RWPE1 (cell line): ENCODE measurements around the gene SMPD2.

Experiments used
- CTCF ChIA-PET: fragments of 350-600 bp; sonication (Branson Sonifier 250); formaldehyde crosslinking; extraction: SDS; loops from one replicate; lab custom pipeline; 2021; lab: Yijun Ruan, JAX
- POLR2A ChIA-PET: fragments of 400-600 bp; formaldehyde crosslinking; extraction: SDS; loops from one replicate; lab custom pipeline; 2020; ENCODE audit warnings: antibody characterized with exemption; ENCODE audit not compliant: low non-redundant PET; lab: Yijun Ruan, JAX
- DNase-seq: peaks from one replicate; pipeline ENCODE4 v3.0.0; 2012; ENCODE audit warnings: low spot score
- H3K27ac ChIP-seq: fragments of 450-650 bp; 2 replicates; pipeline ENCODE4 v1.5.1; 2017
- TF ChIP-seq, protein P1 (sequence below): fragments of 450-650 bp; conservative IDR thresholded peaks from 2 replicates; pipeline ENCODE4 v1.5.1; 2017; ENCODE audit warnings: low read depth, mild to moderate bottlenecking

Gene SMPD2

GRCh38 chr6:109452181-109452580 lies 11.7 kb downstream of the SMPD2 start:
- ChIA-PET POLR2A (no interaction called here), CTCF (interaction anchor here (0.9 kb wide), 1 partner anchor 12 kb away, joined by 3 read pairs; the partner anchor contains the start of genes PPIL6 and SMPD2)

DNA sequence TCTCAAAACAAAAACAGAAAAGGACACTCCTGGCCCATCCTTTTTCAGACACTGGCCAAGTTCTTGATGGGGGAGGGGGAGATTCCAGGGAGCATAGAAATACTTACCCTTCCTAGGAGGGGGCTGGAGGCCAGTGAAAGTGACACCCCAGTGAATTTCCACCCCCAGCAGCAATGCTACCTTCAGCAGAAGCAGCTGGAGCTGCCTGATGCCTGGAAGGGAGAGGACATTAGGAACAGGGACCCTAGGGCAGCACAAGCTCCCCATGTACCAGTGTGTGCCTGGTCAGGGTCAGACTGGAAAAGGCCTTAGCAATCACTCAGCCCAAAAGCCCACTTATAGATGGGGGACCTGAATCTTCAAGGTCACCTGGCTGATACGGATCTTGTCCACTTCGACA lies 12.6 kb downstream of the SMPD2 start:
- DNase-seq = no peak
- TF ChIP-seq, protein P1, sequence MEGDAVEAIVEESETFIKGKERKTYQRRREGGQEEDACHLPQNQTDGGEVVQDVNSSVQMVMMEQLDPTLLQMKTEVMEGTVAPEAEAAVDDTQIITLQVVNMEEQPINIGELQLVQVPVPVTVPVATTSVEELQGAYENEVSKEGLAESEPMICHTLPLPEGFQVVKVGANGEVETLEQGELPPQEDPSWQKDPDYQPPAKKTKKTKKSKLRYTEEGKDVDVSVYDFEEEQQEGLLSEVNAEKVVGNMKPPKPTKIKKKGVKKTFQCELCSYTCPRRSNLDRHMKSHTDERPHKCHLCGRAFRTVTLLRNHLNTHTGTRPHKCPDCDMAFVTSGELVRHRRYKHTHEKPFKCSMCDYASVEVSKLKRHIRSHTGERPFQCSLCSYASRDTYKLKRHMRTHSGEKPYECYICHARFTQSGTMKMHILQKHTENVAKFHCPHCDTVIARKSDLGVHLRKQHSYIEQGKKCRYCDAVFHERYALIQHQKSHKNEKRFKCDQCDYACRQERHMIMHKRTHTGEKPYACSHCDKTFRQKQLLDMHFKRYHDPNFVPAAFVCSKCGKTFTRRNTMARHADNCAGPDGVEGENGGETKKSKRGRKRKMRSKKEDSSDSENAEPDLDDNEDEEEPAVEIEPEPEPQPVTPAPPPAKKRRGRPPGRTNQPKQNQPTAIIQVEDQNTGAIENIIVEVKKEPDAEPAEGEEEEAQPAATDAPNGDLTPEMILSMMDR = no peak
- H3K27ac ChIP-seq = peak overlapping the region; percentile 87; the same call in 1 of the 2 replicates
- CTCF ChIA-PET = interaction anchor here (0.7 kb wide), 1 partner anchor 8 kb away, joined by 3 read pairs; no protein-coding TSS in a partner anchor
- POLR2A ChIA-PET = no interaction called here

More at GRCh38 chr6:109452181-109452580, 11.7 kb downstream of the SMPD2 start:
- TF ChIP-seq, protein P1 = no peak
- no peak for DNase-seq
- 0 out of 2 replicates have a peak overlapping the region, but pooled peaks have one; percentile 4 for H3K27ac ChIP-seq

- H3K27ac ChIP-seq = peak overlapping the region; percentile 87
- no peak for DNase-seq
- ChIA-PET POLR2A (no interaction called here), CTCF (interaction anchor here (0.7 kb wide), 1 partner anchor 8 kb away, joined by 3 read pairs; no protein-coding TSS in a partner anchor)
- TF ChIP-seq, protein P1 = no peak
These were observed 13.3 kb downstream of the SMPD2 start for GRCh38 chr6:109453594-109454495.

DNA sequence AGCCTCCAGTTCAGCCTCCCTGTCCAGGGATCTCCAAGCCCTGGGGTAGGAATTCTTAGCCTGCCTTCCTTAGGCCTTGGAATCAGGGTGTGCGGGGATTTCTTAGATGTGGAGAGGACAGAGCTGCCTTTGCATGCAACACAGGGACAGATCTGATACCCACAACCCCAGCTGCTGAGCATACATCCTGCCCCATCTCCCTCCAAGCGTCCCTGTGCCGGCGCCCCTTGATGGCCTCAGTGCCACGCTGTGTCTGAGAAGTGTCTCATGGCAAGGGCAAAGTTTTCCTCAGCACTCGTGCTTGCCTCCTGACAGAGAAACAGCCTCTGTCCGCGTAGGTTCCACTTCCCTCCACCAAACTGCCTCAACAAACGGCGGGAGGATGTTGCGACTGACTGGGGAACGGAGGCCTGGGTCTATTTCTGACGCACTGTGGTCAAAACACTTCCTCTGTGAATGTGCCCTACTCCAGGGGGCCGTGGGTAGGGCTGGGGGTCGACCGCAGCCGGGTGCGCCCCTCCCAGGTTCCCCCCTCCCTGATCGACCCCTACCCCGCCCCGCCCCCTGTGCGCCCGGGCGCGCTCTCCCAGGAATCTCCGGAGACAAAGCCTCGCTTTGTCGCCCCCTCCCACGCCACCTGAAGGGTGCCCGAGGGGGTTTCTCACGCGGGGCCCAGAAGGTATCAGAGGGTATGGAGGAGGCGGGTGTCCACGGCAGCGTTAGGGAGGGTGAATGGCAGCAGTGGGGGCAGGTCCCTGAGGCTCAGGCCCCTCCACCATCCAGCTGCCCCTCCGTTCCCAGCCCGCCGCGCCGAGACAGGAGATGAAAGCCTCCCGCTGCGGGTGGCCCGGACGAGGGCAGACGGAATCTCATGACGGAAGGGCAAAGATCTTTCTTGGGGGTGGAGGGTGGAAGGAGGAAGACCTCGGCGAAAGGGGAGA lies 14.2 kb downstream of the SMPD2 start:
- ChIA-PET POLR2A (no interaction called here), CTCF (interaction anchor here (0.7 to 0.8 kb wide), 2 partner anchors 12 to 651 kb away, joined by 3 to 5 read pairs; no protein-coding TSS in a partner anchor)
- peak overlapping the region; percentile 87 for H3K27ac ChIP-seq
- no peak for DNase-seq
- TF ChIP-seq, protein P1 = no peak

- peak; percentile 65 for DNase-seq
- CTCF ChIA-PET = interaction anchor here (0.7 to 1.8 kb wide), 5 partner anchors 9 to 1298 kb away, joined by 3 to 5 read pairs (median 3); no protein-coding TSS in a partner anchor
- peak within 1 kb of the TSS; percentile 87 for H3K27ac ChIP-seq
- POLR2A ChIA-PET = no interaction called here
- TF ChIP-seq, protein P1 = no peak
These were observed 15.1 kb downstream of the SMPD2 start, which contains the start of gene MICAL1 for GRCh38 chr6:109455437-109456110. MICAL1 (minus strand) TSS chr6:109455772; CDS start chr6:109454196, 1,576 bp downstream.
